HuH-7 (cell line): ENCODE results near the gene PCDH15.

Experiments
- DNase-seq: peaks from one replicate; pipeline ENCODE4 v3.0.0; 2011; ENCODE audit warnings: low spot score

PCDH15 gene

GRCh38 chr10:54130394-54130793 lies 670.6 kb downstream of the PCDH15 start:
- DNase-seq = no peak

GRCh38 chr10:54125098-54125747 lies 675.8 kb downstream of the PCDH15 start:
- no peak for DNase-seq

DNA sequence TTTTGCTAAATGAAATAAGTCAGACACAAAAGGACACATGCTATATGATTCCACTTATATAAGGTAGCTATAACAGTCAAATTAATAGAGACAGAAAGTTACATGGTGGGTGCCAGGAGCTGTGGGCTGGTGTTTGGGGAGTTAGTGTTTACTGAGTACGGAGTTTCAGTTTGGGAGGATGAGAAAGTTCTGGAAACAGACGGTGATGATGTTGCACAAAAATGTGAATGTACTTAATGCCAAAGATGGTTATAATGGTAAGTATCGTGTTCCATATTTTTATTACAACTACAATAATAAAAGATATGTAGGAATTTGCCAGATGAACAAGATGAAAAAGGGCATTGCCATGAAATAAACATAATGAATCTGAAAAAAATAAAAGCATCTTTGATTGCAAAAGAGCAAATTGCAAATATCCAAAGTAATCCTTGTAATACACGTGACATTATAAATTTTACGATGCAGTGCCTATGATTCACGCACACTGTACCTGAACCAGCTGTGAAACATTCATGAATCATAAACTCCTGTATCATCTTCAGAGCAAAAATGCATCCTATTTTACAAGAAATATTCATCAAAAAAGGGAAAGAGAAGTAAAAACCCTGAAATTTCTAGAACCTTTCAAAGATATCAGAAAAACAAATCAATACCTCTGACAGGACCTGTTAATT lies 676.7 kb downstream of the PCDH15 start:
- DNase-seq = no peak

DNA sequence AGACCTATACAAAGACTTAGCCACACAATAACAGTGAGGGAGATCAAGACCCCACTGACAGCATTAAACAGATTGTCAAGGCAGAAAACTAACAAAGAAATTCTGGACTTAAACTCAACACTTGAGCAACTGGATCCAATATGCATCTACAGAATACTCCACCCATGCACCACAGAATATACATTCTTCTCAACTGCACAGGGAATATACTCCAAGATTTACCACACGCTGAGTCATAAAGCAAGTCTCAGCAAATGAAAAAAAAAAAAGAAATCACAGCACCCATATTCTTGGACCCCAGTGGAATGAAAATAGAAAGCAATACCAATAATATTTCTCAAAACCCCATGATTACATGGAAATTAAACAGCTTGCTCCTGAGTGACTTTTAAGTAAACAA lies 680.2 kb downstream of the PCDH15 start:
- no peak for DNase-seq

DNA sequence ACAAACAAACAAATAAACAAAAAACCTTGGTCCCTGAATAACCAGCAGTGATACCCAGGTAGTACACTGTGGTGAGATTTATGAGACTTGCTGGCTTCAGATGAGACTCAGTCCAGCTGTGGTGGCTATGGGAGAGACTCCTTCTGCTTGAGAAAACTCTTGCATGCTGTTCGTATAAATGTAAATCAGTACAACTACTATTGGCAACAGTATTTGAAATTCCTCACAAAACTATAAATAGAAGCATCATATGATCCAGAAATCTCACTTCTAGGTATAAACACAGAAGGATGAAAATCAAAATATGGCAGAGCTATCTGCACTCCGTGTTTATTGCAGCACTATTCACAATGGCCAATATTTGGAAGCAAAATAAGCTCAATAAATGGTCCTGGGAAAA lies 692.1 kb downstream of the PCDH15 start:
- DNase-seq = no peak

DNA sequence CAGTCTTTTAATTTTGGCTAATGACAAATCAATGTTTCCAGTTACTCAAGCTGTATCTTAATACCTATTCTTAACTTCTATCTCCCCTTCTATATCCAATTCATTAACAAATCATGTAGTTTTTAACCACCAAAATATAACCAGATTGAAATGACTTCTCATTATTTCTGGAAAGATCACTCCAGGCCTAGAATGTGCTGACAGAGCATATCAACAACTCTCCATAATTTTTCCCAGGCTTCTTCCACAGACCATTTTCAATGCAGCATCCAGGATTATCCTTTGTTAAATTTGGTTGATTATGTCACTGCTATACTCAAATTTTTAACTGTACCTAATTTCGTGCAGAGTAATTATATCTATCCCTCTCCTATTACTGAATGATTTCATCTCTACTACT lies 704.1 kb downstream of the PCDH15 start:
- no peak for DNase-seq

DNA sequence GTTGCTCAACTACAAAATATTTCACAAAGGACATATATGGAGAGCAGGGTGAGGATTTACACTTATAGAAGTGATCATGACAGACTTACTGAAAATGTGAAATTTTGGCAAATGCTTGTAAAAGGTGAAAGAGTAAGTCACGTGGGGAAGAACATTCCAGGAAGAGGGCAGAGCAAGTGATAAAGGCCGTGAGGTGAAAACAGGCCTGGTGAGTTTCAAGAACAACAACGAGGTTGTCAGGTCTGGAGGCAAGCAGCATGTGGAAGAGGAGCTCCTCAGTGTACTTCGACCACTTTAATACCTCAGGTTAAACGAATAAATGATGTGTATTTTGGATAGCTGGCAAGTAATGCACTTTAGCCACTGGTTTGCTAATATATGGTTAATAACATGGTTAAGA lies 706.7 kb downstream of the PCDH15 start:
- no peak for DNase-seq

DNA sequence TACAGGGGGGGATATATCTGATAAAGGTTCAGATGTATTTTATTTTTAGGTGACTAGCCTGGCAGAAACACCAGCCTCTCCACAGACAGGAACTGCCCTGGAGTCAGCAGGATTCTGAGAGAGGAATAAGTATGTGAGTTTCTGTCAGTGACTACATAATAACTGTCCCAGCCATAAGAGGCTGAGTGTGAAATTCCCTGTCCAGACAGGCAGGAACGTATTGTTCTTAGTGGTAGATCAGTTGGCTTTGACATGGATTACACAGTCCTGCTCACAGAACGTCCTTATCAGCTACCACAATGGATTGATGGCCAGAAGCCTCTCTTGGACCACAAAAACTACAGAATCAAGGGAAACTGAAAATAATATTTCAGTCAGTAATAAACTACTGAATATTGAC lies 709.8 kb downstream of the PCDH15 start:
- DNase-seq = no peak

DNA sequence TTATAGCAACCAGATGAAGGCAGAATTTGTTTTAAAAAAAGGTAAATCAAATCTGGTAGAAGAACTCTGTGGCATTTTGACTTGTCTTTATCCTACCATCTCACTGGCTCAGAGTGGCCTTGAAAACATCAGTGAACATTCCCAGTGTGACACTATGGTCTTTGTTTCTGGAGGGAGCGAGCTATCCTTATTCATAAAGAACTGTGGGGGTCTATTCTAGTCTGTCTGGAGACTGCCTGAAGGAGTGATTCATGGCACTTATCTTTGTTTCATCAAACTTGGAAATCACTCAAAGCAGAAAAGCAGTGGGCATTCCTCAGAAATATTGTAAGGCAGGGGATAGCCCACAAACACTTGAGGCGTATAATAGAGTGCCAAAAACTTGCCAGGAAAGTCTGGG lies 719.1 kb downstream of the PCDH15 start:
- no peak for DNase-seq

- no peak for DNase-seq
Measured at GRCh38 chr10:54067361-54067760, 733.7 kb downstream of the PCDH15 start.

DNA sequence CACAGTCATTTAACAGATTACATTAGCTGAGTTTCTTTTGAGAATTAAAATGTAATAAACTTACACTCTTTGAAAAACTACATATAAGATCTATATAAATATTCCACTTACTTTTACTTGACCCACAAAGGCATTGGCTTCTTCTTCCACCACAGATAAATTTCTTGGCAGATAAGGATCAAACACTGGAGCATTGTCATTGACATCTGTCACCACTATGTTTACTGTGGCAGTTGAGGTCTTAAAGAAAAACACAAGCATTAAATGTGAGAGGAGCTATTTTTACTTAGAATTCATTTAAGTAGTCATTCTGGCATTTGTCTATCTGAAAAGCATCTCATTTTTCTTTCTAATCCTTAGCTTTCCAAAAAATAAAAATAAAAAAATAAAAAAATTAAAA lies 734.4 kb downstream of the PCDH15 start:
- no peak for DNase-seq

DNA sequence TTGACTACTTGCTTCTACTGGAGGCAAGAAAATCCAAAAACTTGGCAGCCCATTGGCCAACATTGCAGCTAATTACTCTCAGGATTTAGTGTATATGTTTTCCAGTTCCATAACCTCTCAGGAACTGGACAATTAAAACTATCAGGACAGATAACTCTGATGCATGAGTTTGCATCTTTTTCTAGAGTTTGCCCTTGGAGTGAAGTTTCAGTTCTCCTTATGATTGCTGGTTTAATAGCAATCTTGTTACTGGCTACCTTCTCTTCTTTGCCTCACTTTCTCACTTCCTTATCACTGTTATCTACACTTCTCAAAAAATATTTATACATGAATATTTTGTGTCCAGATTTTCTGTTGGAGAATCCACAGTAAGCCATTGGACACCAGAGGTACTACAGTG lies 735.9 kb downstream of the PCDH15 start:
- DNase-seq = no peak

DNA sequence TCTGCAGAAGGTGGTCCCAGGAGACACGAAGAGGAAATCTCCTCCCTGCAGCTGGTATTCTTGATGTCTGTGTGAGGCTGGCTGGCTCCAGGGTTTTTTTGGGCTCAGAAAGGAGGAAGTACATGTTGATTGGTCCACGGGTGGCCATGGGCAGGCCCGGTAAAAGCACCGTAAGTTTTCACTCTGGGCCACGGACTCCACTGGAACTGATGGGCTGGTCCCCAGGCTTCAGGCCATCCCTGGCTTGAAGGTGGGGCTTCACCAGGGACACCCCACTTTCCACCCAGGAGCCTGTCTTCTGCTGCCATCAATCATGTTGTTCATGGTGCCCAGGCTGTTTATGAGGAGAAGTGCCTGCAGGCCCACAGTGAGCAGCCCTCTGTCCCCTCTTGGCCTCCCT lies 736.8 kb downstream of the PCDH15 start:
- DNase-seq = no peak

DNA sequence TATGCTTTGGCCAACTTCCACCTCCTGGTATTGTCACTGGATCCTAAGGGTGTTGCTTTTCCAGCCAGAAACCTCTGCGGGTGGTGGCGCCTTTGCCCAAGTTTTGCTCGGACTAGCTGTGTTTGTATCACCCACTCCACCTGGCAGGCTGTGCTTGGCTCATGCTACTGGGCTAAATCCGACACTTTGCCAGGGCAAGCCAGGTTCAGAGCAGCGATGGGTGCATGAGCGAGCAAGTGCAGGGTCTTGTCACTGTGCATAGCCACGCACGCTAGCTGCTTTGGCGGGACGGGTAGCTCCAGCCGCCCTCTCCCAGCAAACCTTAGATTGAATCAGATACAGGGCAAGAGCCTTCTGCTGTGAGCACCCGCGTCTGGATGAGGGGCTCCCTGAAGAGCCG lies 737.5 kb downstream of the PCDH15 start:
- DNase-seq = no peak

DNA sequence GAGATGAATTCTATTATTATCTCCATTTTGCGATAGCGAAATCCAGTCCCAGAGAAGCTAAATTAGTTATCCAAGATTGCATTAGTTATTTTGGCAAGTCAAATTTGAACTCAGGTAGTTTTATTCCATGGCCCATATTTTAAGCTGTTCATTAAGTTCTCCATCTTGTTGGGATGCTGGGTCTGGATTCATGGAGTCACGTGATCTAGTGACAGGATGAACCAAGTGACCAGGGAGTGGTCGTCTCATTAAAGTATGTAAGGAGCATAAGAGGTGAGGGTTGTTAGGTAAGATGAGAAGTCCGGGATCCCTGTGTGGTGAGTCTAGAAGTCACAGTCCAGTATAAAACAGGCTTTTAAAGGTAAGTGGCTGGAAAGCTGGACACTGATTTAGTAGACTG lies 740.5 kb downstream of the PCDH15 start:
- no peak for DNase-seq

DNA sequence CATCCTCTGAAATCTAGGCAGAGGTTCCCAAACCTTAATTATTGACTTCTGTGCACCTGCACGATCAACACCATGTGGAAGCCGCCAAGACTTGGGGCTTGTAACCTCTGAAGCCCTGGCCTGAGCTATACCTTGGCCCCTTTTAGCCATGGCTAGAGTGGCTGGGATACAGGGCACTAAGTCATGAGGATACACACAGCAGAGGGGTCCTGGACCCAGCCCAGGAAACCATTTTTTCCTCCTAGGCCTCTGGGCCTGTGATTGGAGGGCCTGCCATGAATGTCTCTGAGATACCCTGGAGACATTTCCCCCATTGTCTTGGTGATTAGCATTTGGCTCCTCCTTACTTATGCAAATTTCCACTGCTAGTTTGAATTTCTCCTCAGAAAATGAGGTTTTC lies 743.7 kb downstream of the PCDH15 start:
- DNase-seq = no peak

DNA sequence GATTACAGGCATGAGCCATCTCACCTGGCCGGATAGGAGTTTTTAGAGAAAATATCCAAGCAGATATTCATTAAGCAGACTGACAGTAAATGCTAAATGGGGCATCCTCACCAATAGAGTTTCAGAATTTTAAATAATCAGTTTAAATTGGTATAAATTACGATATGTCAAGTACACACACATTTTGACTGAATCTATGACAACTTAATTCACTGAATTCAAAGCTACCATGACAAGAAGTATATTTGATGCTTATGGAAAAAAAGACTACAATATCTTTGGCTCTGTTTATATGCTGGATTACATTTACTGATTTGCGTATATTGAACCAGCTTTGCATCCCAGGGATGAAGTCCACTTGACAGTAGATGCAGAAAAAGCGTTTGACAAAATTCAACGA lies 774.7 kb downstream of the PCDH15 start:
- no peak for DNase-seq

DNA sequence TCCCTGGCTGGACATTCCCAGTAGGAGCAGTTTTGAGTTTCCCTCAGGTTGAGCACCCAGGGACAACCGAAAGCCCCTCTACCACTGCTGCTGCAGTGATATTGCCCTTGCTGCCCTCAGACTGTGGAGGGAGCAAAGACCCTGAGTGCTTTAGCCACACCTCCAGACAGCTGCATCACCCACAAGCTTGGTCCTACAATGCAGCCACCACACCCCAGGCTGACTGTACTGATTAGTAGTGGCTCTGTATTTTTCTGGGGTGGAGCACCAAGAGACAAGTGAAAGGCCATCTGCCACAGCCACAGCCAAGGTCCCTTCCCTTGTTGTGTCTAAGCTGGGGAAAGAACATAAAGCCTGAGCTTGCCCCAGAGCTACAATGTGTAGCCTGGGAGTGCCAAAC lies 789.9 kb downstream of the PCDH15 start:
- DNase-seq = no peak

DNA sequence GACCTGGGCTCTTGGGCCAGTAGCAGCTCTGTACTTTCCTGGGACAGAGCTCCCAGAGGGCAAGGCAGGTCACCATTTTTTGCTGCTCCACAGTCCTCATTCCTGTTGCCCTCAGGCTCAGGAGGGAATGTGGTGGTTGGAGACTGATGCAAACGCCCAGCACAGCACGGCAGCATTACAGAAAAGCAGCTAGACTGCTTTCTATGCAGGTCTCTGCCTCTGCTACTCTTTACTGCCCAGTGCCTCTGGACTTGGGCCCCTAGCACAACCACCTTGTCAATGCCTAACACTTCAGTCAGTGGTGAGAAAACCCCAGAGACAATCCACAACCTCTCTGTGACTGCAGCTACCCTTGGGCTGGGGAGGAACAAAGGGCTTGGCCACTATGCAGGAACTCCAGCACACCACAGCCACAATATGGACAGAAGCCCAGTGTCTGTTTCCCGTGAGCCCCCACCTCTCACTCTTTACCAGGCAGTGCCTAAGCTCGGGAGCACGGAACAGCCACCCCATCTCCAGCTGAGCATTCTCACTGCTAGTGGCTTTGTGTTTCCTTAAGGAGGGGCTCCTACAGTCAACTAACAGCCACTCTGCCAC lies 790.6 kb downstream of the PCDH15 start:
- no peak for DNase-seq

GRCh38 chr10:54009672-54010071 lies 791.4 kb downstream of the PCDH15 start:
- DNase-seq = no peak

GRCh38 chr10:54002077-54002476 lies 799.0 kb downstream of the PCDH15 start:
- no peak for DNase-seq

GRCh38 chr10:53997953-53998352 lies 803.1 kb downstream of the PCDH15 start:
- peak; percentile 10 for DNase-seq

GRCh38 chr10:53990799-53991238 lies 810.2 kb downstream of the PCDH15 start:
- no peak for DNase-seq

DNA sequence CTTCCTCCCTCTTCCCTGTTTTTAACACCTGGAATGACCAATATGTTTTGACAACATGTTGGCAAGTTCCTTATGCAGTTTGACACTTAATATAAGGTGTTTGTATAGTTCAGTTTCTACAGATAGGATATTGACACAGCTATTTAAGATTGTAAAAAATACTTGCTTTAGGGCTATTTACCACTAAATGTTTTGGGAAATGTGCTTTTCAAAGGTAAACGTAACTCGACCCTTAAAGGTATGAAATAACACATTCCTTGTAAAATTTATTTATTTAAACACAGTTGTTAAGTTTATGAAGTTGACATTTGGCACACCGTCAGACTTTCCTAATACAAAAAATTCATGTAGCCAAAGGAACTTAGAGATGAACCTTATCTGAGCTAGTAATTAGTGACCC lies 817.6 kb downstream of the PCDH15 start:
- peak; percentile 9 for DNase-seq
